GM21515 (cell line): ENCODE measurements around the gene WDR89.
"Not testable (repeated sequence)": the region's sequence is repeated elsewhere in the genome, so short reads cannot be mapped to it uniquely, and the experiment has no call there.

Experiments used
- ATAC-seq: cut with Tn5 transposase; IDR thresholded peaks from one replicate; pipeline ENCODE4 v1.9.1; 2021; ENCODE audit not compliant: unreplicated experiment

WDR89 gene

GRCh38 chr14:63603749-63604277, 37.9 kb downstream of the WDR89 start:
- ATAC-seq = no peak

- no peak for ATAC-seq
These were observed 42.9 kb downstream of the WDR89 start for GRCh38 chr14:63598807-63599206.

- ATAC-seq = no peak
These were observed 44.5 kb downstream of the WDR89 start for GRCh38 chr14:63596998-63597658.

- ATAC-seq = no peak
These were observed 47.0 kb downstream of the WDR89 start for GRCh38 chr14:63594455-63595372.

GRCh38 chr14:63583046-63583445, 58.6 kb downstream of the WDR89 start:
- not testable (repeated sequence) for ATAC-seq

- no peak for ATAC-seq
These were observed 60.2 kb downstream of the WDR89 start for GRCh38 chr14:63581491-63581890.

GRCh38 chr14:63578300-63578699, 63.4 kb downstream of the WDR89 start:
- no peak for ATAC-seq

- no peak for ATAC-seq
These were observed 68.1 kb downstream of the WDR89 start for GRCh38 chr14:63573581-63573980.

- ATAC-seq = no peak
These were observed 76.2 kb downstream of the WDR89 start for GRCh38 chr14:63565448-63565847.

- ATAC-seq = no peak
These were observed 77.4 kb downstream of the WDR89 start for GRCh38 chr14:63564318-63564717.

- no peak for ATAC-seq
These were observed 78.2 kb downstream of the WDR89 start for GRCh38 chr14:63563370-63564026.

GRCh38 chr14:63562405-63562804, 79.3 kb downstream of the WDR89 start:
- no peak for ATAC-seq

- ATAC-seq = no peak
These were observed 86.1 kb downstream of the WDR89 start for GRCh38 chr14:63555572-63555971.

GRCh38 chr14:63551332-63551731, 90.3 kb downstream of the WDR89 start:
- ATAC-seq = no peak

GRCh38 chr14:63547798-63548335, 93.8 kb downstream of the WDR89 start:
- ATAC-seq = no peak
